HG02943 (cell line): ENCODE results near the gene USP10.
"Not testable (repeated sequence)": the region's sequence is repeated elsewhere in the genome, so short reads cannot be mapped to it uniquely, and the experiment has no call there.

Experiments
- ATAC-seq: cut with Tn5 transposase; IDR thresholded peaks from one replicate; pipeline ENCODE4 v1.9.1; 2021; ENCODE audit warnings: mild to moderate bottlenecking, low read depth, moderate library complexity; ENCODE audit not compliant: unreplicated experiment

Gene USP10

DNA sequence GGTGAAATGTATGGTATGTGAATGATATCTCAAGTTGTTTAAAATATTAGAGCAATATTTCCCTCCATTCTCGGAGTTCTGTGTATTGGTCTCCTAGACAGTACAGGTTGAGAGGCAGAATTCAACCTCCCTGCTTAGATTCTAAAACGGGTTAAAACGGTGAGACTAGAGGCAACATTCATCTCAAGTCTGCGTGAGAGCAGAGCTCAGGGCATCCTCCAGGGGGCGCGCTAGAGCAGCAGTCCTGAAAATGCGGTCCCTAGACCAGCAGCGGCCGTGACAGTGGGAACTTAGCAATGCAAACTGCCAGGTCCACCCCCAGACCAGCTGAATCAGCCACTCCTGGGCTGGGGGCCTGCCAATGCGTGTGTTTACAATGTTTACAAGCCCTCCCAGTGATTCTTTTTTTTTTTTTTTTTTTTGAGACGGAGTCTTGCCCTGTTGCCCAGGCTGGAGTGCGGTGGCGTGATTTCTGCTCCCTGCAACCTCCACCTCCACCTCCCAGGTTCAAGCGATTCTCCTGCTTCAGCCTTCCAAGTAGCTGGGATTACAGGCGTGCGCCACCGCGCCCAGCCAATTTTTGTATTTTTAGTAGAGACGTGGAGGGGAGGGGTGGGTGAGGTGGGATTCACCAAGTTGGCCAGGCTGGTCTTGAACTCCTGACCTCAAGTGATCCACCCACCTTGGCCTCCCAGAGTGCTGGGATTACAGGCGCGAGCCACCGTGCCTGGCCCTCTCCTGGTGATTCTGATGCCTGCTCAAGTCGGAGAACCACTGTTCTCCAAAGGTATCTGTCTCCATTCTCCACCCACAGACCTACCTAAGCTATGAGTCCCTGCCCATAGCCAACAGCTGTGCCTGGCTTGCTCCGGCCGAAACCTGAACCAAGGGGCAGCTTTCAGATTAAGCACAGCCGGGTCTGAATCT lies 27.3 kb upstream of the USP10 start:
- ATAC-seq, result no peak

DNA sequence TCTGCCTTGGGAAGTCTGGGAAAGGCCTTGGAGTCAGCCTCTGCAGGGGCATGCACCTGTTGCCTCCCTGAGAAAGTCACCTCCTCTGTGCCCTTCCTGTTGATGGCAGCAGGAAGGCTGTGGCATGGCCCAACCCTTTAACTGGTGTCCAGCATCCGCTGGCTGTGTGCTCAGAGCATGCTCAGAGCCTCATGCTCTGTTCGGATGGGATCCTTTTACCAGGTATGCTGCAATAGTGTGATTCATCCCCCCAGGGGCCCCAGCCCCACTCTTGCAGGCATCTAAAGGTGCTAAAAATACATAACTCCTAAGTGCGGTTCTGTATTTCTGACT lies 26.6 kb upstream of the USP10 start:
- ATAC-seq, result no peak

DNA sequence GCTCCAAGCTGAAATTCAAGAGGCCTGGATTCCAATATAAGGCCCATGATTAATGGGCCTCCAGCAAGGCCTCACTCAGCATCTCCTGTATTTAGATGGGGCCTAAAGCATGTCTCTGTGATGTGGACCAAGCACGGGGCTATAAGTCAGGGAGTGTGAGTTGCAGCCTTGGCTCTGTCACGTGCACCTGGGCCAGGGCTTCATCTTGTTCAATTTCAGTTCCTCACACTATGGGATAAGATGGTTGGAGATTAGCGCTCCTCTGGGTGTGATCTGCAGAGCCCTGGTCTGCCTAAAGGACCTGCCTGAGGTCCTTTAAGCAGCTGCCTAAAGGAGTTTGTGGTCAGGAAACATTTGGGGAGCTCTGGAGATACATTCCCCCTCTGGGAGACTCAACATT lies 26.2 kb upstream of the USP10 start:
- no peak for ATAC-seq

DNA sequence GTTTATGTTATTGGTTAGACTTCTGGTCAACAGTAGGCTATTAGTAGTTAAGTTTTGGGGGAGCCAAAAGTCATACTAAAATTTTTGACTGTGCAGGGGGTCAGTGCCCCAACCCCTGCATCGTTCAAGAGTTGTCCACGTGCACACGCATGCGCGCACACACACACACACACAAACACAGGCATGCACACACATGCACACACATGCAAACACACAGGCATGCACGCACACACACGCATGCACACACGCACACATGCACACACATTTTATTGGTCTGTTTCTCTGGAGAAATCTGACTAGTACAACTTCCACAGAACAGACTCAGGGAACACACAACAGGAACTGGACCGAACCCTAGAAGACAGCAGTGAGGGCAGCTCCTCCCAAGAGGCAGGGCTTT lies 24.4 kb upstream of the USP10 start:
- no peak for ATAC-seq

DNA sequence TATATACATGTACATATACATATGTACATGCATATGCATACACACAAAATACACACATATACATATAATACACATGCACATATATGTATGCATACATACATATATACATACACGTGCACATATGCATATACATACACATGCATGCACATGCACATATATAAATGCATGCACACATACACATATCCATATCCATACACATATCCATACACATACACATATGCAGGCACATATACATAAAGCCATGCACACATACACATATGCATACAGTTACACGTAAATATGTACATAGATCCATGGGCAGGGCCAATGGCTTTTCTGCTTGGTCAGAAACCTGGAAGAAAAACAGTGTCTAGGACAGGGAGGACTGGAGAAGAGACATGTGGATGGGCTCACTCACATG lies 23.9 kb upstream of the USP10 start:
- ATAC-seq, result no peak

DNA sequence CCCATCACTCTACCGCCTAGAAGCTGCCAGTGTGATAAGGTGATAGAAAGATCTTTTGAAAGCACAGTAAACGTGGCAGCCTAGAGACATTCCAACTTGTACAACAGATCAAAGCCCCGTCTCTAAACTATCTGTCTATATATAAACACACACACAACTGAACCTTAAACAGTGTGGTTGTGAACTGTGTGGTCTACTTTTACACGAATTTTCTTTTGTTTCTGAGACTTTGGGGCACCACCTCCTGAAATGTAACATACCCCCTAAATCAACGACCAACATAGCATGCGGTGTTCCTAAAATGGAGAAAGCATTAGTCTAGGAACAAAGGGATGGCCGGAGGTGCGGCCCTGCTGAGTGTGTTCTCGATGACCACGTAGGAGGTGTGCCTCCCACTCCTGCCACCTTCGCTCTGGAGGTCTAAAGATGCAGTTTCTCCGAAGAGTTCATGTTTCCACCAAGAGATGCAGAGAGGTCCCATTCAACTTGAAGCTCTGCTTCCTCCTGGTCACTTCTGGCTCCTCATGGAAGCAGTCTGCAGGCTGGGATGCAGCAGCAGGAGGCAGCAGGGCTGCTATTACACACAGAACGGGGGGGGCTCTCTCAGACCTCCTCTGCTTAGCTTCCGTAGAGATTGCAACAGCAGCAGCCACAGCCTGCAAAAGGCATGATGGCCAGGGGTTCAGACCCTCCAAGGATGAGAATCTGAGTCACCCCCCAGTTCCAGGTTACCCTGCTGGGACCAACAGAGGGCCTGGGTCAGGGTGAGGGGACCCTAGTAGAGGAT lies 22.6 kb upstream of the USP10 start:
- no peak for ATAC-seq

DNA sequence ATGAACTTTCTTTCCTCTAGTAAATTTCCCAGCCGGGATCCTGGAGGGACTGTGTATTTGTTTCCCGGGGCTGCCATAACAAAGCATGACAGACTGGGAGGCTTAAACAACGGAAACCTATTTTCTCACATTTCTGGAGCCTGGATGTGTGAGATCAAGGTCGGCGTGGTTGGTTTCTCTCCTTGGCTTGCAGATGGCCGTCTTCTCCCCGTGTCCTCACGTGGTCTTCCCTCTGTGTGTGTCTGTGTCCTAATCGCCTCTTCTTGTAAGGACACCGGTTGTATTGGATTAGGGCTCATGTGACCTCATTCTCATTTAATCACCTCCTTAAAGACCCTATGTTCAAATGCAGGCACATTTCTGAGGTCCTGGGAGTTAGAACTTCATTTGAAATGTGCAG lies 22.0 kb upstream of the USP10 start:
- ATAC-seq, result no peak

DNA sequence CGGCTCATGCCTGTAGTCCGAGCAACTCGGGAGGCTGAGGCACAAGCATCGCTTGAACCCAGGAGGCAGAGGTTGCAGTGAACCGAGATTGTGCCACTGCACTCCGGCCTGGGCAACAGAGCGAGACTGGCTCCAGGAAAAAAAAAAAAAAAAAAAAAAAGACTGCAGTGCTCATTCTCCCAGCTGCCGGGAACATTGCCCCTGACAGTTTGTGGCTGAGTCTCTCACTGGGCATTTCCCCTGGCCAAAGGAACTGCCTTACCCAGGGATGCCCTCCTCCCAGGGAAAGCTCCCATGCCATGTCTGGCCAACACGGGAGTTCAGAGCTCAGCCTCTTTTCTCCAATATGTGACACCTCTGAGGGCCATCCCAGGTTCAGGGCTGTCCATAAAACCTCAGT lies 21.3 kb upstream of the USP10 start:
- ATAC-seq, result no peak

DNA sequence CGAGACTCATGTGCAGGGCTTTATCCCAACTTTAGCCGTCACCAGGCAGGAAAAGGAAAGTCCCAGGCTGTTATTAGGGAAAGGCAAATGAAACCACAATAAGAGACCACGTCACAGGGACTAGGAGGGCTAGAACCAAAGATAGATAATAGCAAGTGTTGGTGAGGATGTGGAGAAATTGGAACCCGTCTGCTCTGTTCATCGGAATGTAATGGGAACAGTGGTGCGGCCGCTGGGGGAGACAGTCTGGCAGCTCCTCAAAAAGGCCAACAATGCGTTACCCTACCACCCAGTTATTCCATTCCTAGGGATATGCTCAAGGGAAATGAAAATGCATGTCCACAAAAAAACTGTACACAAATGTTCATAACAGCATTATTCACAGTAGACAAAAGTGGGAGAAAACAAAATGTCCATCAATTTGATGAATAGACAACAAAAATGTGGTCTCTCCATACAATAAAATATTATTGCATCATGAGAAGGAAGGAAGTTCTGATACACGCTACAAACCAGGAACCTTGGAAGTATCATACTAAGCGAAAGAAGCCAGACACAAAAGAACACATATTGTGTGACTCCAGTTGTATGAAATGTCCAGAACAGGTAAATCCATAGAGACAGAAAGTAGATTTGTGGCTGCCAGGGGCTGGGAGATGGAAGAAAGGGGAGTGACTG lies 19.5 kb upstream of the USP10 start:
- no peak for ATAC-seq

DNA sequence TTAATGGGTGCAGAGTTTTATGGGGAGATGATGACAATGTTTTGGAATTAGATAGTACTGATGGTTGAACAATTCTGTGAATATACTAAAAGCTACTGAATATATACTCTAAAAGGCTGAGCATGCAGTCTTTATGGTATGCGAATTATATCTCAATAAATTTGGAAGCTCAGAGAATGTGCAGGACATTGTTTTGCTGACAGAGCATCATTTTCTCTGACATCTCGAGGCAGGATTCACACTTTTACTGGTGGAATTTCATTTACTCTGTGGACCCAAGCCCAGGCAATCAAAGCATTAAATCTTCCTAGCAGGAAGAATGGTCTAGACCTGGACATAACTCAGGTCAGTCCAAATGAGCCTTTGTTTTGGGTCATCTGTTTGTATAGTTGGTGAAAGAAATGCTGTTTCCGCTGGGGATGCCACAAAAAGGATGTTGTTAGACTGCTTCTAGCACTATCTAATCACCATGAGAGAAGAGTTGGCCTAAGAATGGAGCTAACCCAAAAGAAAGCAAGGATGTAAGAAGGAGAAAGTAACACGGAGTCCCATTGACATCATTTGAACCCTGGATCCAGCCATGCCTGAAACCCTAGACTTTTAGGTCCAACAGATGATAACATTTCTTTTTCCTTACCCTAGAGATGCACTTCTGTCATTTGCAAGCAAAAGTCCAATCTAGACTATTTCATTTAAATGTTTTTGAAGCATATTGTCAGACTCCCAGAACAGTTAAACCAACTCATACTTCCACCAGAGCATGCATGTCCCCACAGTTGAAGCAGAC lies 18.8 kb upstream of the USP10 start:
- no peak for ATAC-seq

DNA sequence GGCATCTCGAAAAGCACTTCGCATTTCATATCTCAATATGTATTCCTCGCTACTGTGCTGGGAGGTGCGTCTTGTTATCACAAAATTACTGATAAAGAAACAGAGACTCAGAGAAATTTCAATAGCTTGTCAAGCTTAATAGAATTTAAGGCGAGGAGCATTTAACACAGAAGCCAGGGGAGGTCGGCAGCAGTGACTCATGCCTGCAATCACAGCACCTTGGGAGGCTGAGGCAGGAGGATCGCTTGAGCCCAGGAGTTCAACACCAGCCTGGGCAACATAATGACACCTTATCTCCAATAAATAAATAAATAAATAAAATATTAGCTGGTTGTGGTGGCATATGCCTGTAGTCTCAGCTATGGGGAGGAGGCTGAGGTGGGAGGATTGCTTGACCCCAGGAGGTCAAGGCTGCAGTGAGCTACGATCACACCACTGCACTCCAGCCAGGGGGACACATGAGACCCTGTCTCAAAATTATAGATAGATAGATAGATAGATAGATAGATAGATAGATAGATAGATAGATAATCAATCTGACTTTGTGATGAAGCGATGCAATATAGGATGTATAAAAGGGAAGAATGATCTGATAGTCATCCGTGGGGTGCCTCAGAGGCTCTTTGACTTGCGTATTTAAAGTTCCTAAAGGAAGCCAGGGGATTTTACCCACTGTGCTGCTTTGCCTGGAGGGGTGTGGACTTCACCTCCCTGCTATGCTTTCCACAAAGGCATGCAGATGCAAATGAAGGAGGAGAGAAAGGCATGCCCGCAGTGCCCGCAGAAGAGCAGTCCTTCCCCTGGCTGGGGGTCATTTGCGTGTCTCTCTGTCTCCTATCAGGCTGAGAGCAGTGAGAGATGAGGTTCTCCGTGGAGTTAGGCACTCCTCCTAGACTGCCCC lies 15.9 kb upstream of the USP10 start:
- ATAC-seq, result no peak

DNA sequence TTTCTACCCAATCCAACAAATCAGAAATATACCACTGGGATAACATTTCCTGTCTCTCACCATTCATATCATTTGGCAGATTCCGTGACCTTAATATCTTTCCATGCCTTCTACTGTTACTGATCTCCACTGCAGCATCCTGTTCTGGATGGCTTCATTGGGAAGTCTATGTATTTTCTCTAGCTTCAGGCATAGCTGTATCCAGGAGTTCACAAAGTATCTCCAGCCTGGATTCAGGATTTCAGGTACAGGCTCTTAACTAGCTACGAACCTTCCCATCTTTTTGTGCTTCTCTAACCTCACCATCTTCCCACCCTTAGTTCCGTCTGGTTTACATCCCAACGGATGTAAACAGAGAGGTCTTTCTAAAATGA lies 15.2 kb upstream of the USP10 start:
- ATAC-seq, result no peak

DNA sequence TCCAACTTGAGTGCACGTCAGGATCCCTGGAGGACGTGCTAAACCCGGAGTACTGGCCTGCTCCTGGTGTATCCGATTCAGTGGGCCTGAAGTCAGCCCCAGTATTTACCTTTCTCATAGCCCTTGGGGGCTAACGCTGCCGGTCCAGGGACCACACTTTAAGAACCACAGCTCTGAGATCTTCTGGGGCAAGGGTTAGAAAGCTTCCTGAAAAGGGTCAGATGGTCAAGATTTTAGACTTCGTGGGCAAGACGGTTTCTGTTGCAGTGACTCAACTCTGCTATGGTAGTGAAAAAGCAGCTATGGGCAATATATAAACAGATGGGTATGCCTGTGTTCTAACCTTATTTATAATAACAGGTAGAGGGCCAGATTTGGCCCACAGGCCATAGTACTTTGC lies 14.6 kb upstream of the USP10 start:
- ATAC-seq, result no peak

DNA sequence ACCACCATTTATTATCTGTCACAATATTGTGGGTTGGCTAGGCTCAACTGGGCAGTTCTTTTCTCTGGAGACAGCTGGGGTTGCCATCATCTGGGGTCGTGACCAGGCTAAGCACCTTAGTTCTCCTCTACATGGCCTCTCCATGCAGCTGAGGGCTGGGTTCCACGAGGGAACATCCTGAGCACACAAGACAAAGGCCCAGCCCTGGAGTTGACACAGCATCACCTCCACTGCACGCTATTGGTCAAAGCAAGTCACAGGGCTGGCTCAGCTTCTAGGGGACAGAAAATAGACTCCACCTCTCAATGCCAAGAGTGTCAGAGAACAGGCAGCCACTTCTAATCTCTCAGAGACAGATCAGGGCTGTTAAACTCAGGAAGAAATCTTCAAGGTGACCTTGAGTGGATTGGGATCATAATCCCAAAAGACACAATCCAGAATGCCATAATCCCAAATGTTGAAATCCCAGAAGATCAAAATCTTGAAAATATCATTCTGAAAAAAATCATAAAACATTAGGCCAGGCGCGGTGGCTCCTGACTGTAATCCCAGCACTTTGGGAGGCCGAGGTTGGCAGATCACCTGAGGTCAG lies 13.0 kb upstream of the USP10 start:
- ATAC-seq, result no peak

DNA sequence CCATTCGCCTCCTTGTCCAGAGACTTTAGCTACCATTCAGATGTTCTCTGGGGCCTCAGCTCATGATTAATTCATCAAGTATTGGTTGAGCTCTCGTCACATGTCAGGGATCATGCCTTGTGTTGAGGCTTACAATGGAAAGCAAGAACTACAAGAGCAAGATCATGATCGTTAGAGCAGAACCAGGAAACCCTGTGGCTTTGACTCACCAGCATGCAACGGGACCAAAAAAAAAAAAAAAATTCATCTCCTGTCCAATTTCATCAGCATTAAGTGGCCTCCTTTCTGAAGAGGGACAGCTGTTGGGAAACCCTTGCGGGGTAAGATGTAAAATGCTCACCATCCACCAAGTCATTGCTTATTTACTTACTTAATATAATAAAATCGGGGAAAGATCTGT lies 12.1 kb upstream of the USP10 start:
- ATAC-seq, result no peak

DNA sequence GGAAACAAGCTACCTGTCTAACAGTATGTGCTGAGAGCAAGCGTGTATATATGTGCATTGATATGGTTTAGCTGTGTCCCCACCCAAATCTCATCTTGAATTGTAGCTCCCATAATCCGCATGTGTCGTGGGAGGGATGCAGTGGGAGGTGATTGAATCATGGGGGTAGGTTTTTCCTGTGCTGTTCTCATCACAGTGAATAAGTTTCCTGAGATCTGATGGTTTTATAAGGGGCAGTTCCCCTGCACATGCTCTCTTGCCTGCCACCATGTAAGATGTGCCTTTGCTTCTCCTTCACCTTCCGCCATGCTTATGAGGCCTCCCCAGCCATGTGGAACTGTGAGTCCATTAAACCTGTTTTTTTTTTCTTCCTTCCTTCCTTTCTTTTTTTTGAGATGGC lies 11.6 kb upstream of the USP10 start:
- ATAC-seq, result not testable (repeated sequence)

DNA sequence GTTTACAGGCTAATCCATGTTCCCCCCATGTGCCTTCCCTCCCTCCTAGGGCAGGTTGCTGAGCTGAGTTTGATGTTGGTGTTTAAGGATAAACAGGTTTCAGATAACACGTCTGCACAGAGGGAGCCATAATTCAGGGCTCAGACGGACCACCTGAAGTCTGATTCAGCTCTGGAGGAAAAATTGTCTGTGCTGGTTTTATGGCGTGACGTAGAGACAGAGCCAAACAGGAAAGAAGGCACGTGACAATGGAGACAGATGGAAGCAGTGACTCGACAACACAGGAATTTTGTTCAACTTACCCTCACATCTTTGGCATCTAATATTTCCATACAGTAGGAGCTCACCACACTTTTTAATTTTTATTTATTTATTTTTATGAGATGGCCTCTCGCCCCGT lies 10.7 kb upstream of the USP10 start:
- ATAC-seq, result no peak

DNA sequence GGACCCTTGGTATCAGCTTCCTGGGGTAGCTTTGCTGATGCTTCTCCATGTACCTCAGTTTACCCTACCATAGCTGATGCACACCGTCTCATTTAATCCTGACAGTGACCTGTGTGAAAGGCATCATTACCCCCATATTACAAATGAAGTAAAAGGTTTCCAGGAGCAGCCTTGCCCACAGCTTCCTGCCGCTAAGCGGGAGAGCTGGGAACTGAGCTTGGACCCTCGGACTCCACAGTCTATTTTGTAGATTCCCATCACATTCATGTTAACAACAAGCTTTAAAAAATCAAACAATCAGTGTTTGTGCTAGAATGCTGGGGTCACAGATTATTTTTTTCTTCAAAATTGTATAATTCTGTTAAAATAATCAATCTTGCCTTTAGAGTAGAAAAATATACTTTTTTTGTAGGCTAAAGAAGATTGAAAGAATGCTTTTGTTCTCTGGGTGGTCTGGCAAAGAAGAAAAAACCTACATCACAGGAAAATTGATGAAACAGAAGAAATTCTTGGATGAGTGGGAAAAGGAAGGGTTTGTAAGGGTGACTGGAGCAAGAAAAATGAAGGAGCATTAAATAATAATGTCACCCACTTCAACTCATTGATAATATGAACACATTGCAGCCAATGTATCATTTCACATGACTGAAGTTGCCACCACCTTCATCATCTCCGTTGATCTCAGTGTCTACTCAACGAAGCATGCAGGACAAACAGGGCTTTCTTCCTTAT lies 9.5 kb upstream of the USP10 start:
- no peak for ATAC-seq
